H1 (cell line): Measurements from ENCODE around the gene CACNA1B. TPM values are rescaled to one million over a fixed set of nuclear protein-coding genes. Genes with fewer than 3 reads are reported as not detected.

ENCODE experiments used
- CTCF ChIA-PET: fragments of 300-600 bp; sonication (Branson Sonifier 250); formaldehyde crosslinking; loops from one replicate; lab custom pipeline; 2021; ENCODE audit not compliant: partially characterized antibody; lab: Charles Lee
- POLR2A ChIA-PET: fragments of 300-600 bp; sonication (Branson Sonifier 250); formaldehyde crosslinking; loops from one replicate; lab custom pipeline; 2021; ENCODE audit warnings: inconsistent platforms; ENCODE audit not compliant: partially characterized antibody; lab: Charles Lee
- DNase-seq, 2 experiments: peaks; one replicate each; pipeline versions ENCODE4 v3.0.0 to v3.0.0-alpha.2; 2010 to 2022; ENCODE audit warnings: low spot score in 2 of 2, low read depth in 1 of 2, mixed read lengths in 1 of 2
- FAIRE-seq: peaks from 2 replicates; lab custom pipeline; 2011; peaks lifted over from hg19 to GRCh38; lab: Jason Lieb, UNC
- H2AFZ ChIP-seq: 2 replicates; pipeline ENCODE4 v1.8.1; 2012; ENCODE audit warnings: low read length, inconsistent platforms
- H2AK5ac ChIP-seq: 2 replicates; pipeline ENCODE4 v1.6.1; 2013; ENCODE audit warnings: low read depth, low read length
- H2BK120ac ChIP-seq: replicated peaks from 2 replicates; pipeline ENCODE3; 2013; ENCODE audit warnings: low read depth, low read length, inconsistent platforms
- H2BK12ac ChIP-seq: 2 replicates; pipeline ENCODE4 v1.6.1; 2013; ENCODE audit warnings: low read depth, low read length
- H2BK15ac ChIP-seq: 2 replicates; pipeline ENCODE4 v1.6.1; 2013; ENCODE audit warnings: low read length
- H2BK20ac ChIP-seq: 2 replicates; pipeline ENCODE4 v1.6.1; 2013; ENCODE audit warnings: low read length
- H2BK5ac ChIP-seq: 2 replicates; pipeline ENCODE4 v1.6.1; 2013; ENCODE audit warnings: low read depth, low read length
- H3K14ac ChIP-seq: 2 replicates; pipeline ENCODE4 v1.6.1; 2013; ENCODE audit warnings: inconsistent platforms; ENCODE audit not compliant: insufficient read length
- H3K18ac ChIP-seq: 2 replicates; pipeline ENCODE4 v1.6.1; 2013; ENCODE audit warnings: low read length; ENCODE audit errors: extremely low read depth
- H3K23ac ChIP-seq: 2 replicates; pipeline ENCODE4 v1.6.1; 2013; ENCODE audit warnings: inconsistent platforms; ENCODE audit not compliant: insufficient read length
- H3K23me2 ChIP-seq: 2 replicates; pipeline ENCODE4 v1.6.1; 2013; ENCODE audit warnings: low read depth, low read length
- H3K27ac ChIP-seq: 2 replicates; pipeline ENCODE4 v1.6.1; 2011; ENCODE audit warnings: low read depth, low read length, inconsistent platforms
- H3K27me3 ChIP-seq, 4 experiments: replicated peaks in 1 of 4; 1 replicate in 1 of 4; 2 replicates in 3 of 4; pipeline versions ENCODE4 v1.6.1 to v1.8.1; 2011 to 2013; ENCODE audit warnings: low read length in 3 of 4, mild to moderate bottlenecking in 3 of 4, inconsistent platforms in 2 of 4, mixed read lengths in 2 of 4, moderate library complexity in 1 of 4; ENCODE audit not compliant: control insufficient read depth in 3 of 4, insufficient read depth in 3 of 4; ENCODE audit errors: extremely low read depth in 1 of 4
- H3K36me3 ChIP-seq, 4 experiments: 2 replicates each; pipeline versions ENCODE4 v1.6.1 to v1.8.1; 2011 to 2013; ENCODE audit warnings: mild to moderate bottlenecking in 4 of 4, low read length in 3 of 4, moderate library complexity in 2 of 4, control low read depth in 1 of 4, inconsistent platforms in 1 of 4; ENCODE audit not compliant: insufficient read depth in 4 of 4, control insufficient read depth in 2 of 4
- H3K4ac ChIP-seq: replicated peaks from 2 replicates; pipeline ENCODE3; 2013; ENCODE audit warnings: low read length, low read depth, mixed read lengths, inconsistent platforms; ENCODE audit not compliant: insufficient read length
- H3K4me1 ChIP-seq, 4 experiments: replicated peaks in 1 of 4; 1 replicate in 1 of 4; 2 replicates in 3 of 4; pipeline versions ENCODE4 v1.6.1 to v1.8.1; 2011 to 2013; ENCODE audit warnings: low read length in 3 of 4, inconsistent platforms in 2 of 4, mixed read lengths in 1 of 4; ENCODE audit not compliant: insufficient read depth in 4 of 4, control insufficient read depth in 3 of 4
- H3K4me2 ChIP-seq, 2 experiments: 2 replicates each; pipeline versions ENCODE4 v1.6.1 to v1.8.1; 2011 to 2013; ENCODE audit warnings: low read depth in 2 of 2, low read length in 2 of 2, control low read depth in 1 of 2, inconsistent platforms in 1 of 2, mild to moderate bottlenecking in 1 of 2; ENCODE audit not compliant: insufficient read depth in 1 of 2
- H3K4me3 ChIP-seq, 4 experiments: fragments of 200-600, 300-600 bp in 1 of 4; sonication (generic), shearing (Covaris generic), sonication (Bioruptor Twin) in 1 of 4; 2 replicates each; pipeline versions ENCODE4 v1.5.1 to v1.8.1; 2011 to 2016; ENCODE audit warnings: low read length in 4 of 4, low read depth in 3 of 4, control low read depth in 2 of 4, inconsistent platforms in 2 of 4, mild to moderate bottlenecking in 2 of 4, mixed read lengths in 1 of 4, moderate library complexity in 1 of 4; ENCODE audit not compliant: insufficient read depth in 2 of 4; ENCODE audit errors: extremely low read depth in 1 of 4
- H3K56ac ChIP-seq: replicated peaks from 2 replicates; pipeline ENCODE3; 2013; ENCODE audit warnings: low read depth, mild to moderate bottlenecking, mixed read lengths, low read length, inconsistent platforms; ENCODE audit not compliant: insufficient read length
- H3K79me1 ChIP-seq: 2 replicates; pipeline ENCODE4 v1.6.1; 2013; ENCODE audit warnings: low read depth, low read length, control low read depth
- H3K79me2 ChIP-seq, 2 experiments: 2 replicates each; pipeline versions ENCODE4 v1.6.1 to v1.8.1; 2012 to 2013; ENCODE audit warnings: low read length in 2 of 2, mild to moderate bottlenecking in 2 of 2, inconsistent platforms in 1 of 2; ENCODE audit not compliant: insufficient read depth in 2 of 2, control insufficient read depth in 1 of 2
- H3K9ac ChIP-seq, 4 experiments: replicated peaks in 1 of 4; 1 replicate in 1 of 4; 2 replicates in 3 of 4; pipeline versions ENCODE4 v1.6.1 to v1.8.1; 2011 to 2013; ENCODE audit warnings: low read depth in 3 of 4, low read length in 3 of 4, control low read depth in 2 of 4, mild to moderate bottlenecking in 2 of 4, moderate library complexity in 2 of 4, inconsistent platforms in 1 of 4; ENCODE audit errors: extremely low read depth in 1 of 4
- H3K9me3 ChIP-seq, 2 experiments: 2 replicates each; pipeline versions ENCODE4 v1.6.1 to v1.8.1; 2012 to 2013; ENCODE audit warnings: mild to moderate bottlenecking in 2 of 2, moderate library complexity in 2 of 2, control low read depth in 1 of 2, inconsistent platforms in 1 of 2, low read depth in 1 of 2, low read length in 1 of 2, mixed read lengths in 1 of 2; ENCODE audit not compliant: insufficient read depth in 2 of 2
- H4K20me1 ChIP-seq, 2 experiments: replicated peaks in 1 of 2; 2 replicates each; pipeline versions ENCODE3 to v1.8.1; 2011 to 2013; ENCODE audit warnings: inconsistent platforms in 2 of 2, low read length in 2 of 2, mild to moderate bottlenecking in 1 of 2; ENCODE audit not compliant: insufficient read depth in 2 of 2, control insufficient read depth in 1 of 2
- H4K5ac ChIP-seq: 2 replicates; pipeline ENCODE4 v1.6.1; 2013; ENCODE audit warnings: low read length, low read depth, mixed read lengths, inconsistent platforms; ENCODE audit not compliant: insufficient read length
- H4K8ac ChIP-seq: 2 replicates; pipeline ENCODE4 v1.8.0; 2013; ENCODE audit warnings: mild to moderate bottlenecking, moderate library complexity, low read length, inconsistent platforms; ENCODE audit not compliant: insufficient read depth; ENCODE audit errors: extremely low read depth
- H4K91ac ChIP-seq: replicated peaks from 2 replicates; pipeline ENCODE3; 2013; ENCODE audit warnings: low read length, mixed read lengths, inconsistent platforms; ENCODE audit not compliant: insufficient read length
- CTCF ChIP-seq, 3 experiments: IDR thresholded peaks; 1 replicate in 2 of 3; 2 replicates in 1 of 3; pipeline versions ENCODE4 v1.5.1 to v1.6.1; 2011; ENCODE audit warnings: low read length in 3 of 3, mild to moderate bottlenecking in 3 of 3, inconsistent platforms in 2 of 3, low read depth in 1 of 3, moderate library complexity in 1 of 3; ENCODE audit not compliant: insufficient read depth in 1 of 3; ENCODE audit errors: control extremely low read depth in 1 of 3
- RAD21 ChIP-seq, 2 experiments: IDR thresholded peaks in 1 of 2; conservative IDR thresholded peaks in 1 of 2; 2 replicates each; pipeline ENCODE4 v1.6.1; 2011; ENCODE audit warnings: low read depth in 2 of 2, low read length in 2 of 2, improper control_type of control experiment in 1 of 2, inconsistent platforms in 1 of 2, mild to moderate bottlenecking in 1 of 2, moderate library complexity in 1 of 2
- TAF1 ChIP-seq: IDR thresholded peaks from 2 replicates; pipeline ENCODE4 v1.6.1; 2011; ENCODE audit warnings: mild to moderate bottlenecking, low read depth, low read length
- WGBS, 2 experiments: shearing (Covaris generic) in 1 of 2; methylation state at CpG; one replicate each; pipeline versions ENCODE4 v1.1.6 to v1.1.7; 2013 to 2015; ENCODE audit warnings: low lambda C conversion rate in 2 of 2, mixed read lengths in 2 of 2, inconsistent platforms in 1 of 2, low coverage in 1 of 2, missing lambda C conversion rate in 1 of 2; ENCODE audit not compliant: insufficient replicate concordance in 2 of 2, insufficient coverage in 1 of 2, insufficient read length in 1 of 2; ENCODE audit errors: extremely low coverage in 1 of 2, missing lambda C conversion rate in 1 of 2; 5-methylcytosine and 5-hydroxymethylcytosine counted together
- polyA plus RNA-seq, 7 experiments: library from polyadenylated mRNA; depleted of rRNA in 3 of 7; stranded (reverse) in 5 of 7; unstranded in 2 of 7; fragments of >200 nt in 5 of 7; fragments of 200-250 nt in 2 of 7; gene quantifications; 1 replicate in 5 of 7; 2 replicates in 1 of 7; 4 replicates in 1 of 7; pipeline versions ENCODE4 v1.2.1 to v1.2.3, GENCODE V29; 2011 to 2013; ENCODE audit warnings: missing spikeins in 2 of 7, mixed read lengths in 2 of 7
- total RNA-seq: library from RNA; stranded (reverse); fragmentation: NEBNext Ultra II Directional; extraction: Animal tissue kit (Norgen Biotek cat#: 25700); gene quantifications from 2 replicates; pipeline ENCODE4 v1.2.1, GENCODE V29; 2021

CACNA1B gene
- total and polyA plus RNA-seq, 2 of the 8 experiments (the other 6 are each of a cell fraction or from before 2014, with no cell fraction given), result 1.5 to 5.7 TPM

- H3K4me1 ChIP-seq, result no peaks in the 10 kb centered on the region
- H3K56ac ChIP-seq, result no peak overlapping the region
- H2AK5ac ChIP-seq, result no peak overlapping the region
- H2BK15ac ChIP-seq, result no peak overlapping the region
- no peaks in the 10 kb centered on the region for H3K23me2 ChIP-seq
- H4K5ac ChIP-seq, result no peak overlapping the region
- H4K8ac ChIP-seq, result no peak overlapping the region
- peaks cover 0 to 5% of the 10 kb centered on the region in 2 experiments for H4K20me1 ChIP-seq
- no peaks in the 10 kb centered on the region for H3K79me1 ChIP-seq
- no peak overlapping the region for H3K23ac ChIP-seq
- 86% methylated on average over 10 of the region's 10 CpGs; no CpG with 5 or more reads in 1 of the 2 experiments for WGBS, 2 experiments
- no peak overlapping the region for H3K18ac ChIP-seq
- FAIRE-seq, result no peak
- no peak overlapping the region; the same call in 1 of the 2 replicates for H2BK12ac ChIP-seq
- no peak overlapping the region for H2AFZ ChIP-seq
- no peaks in the 10 kb centered on the region for H3K79me2 ChIP-seq
- peaks cover 21 to 66% of the 10 kb centered on the region in 2 experiments for H3K9me3 ChIP-seq
- H3K27me3 ChIP-seq, result no peaks in the 10 kb centered on the region
- H3K9ac ChIP-seq, result no peak overlapping the region
- H2BK20ac ChIP-seq, result no peak overlapping the region
- DNase-seq, result no peak
- ChIA-PET POLR2A (no interaction called here), CTCF (interaction anchor here (0.8 to 1.6 kb wide), 9 partner anchors 8 to 131 kb away, joined by 3 to 5 read pairs (median 3); no protein-coding TSS in a partner anchor)
- H2BK5ac ChIP-seq, result no peak overlapping the region
- H4K91ac ChIP-seq, result no peak overlapping the region
- H3K27ac ChIP-seq, result no peak overlapping the region
- H3K4me2 ChIP-seq, result no peak overlapping the region
- H3K4me3 ChIP-seq, result no peak overlapping the region
- H3K4ac ChIP-seq, result no peak overlapping the region
- no peak overlapping the region for H3K14ac ChIP-seq
- TF ChIP-seq CTCF (IDR thresholded peaks at IDR 0.05; ENCODE audit: control extremely low read depth in 1 of 3, insufficient read depth in 1 of 3, low read depth in 1 of 3, low read length in 3 of 3) (peak in 2 of 3 experiments; percentile 16 to 48; a peak in 2 of 4 replicates), RAD21 (IDR thresholded peaks at IDR 0.05 in 1 of 2, conservative IDR thresholded peaks at IDR 0.05 in 1 of 2; ENCODE audit: low read depth in 2 of 2, low read length in 2 of 2) (peak; percentile 8 to 28; a peak in 2 of 4 replicates), TAF1 (no peak)
- TF ChIP-seq, all 59 proteins: peak for 2
- H3K36me3 ChIP-seq, result no peaks in the 10 kb centered on the region
- no peak overlapping the region for H2BK120ac ChIP-seq
Measured at GRCh38 chr9:137968235-137968634, 90.7 kb downstream of the CACNA1B start.
